ENCODE results near the gene PRB3. TPM values are rescaled to one million over a fixed set of nuclear protein-coding genes. Genes with fewer than 3 reads are reported as not detected.

PRB3 gene
- total RNA-seq, 1 donor from 2014 or later, result not detected

DNA sequence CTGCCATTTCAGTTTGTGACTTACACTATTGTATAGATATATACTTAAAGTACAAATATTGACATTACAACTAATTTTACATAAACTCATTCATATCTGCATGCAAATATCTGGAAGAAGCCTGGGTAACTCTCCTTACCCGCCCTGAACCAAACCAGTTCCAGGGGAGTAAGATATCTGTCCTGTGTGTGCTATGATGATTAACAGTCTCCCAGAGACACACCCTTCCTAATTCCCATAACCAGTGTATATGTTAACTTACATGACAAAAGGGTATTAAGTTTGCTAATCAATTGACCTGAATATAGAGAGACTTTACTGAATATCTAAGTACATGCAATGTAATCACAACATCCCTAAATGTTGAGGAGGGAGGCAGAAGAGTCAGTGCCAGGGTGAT, 23.0 kb downstream of the PRB3 start:
- no peak for DNase-seq (ENCODE audit: low spot score)
- TF ChIP-seq, protein P1, sequence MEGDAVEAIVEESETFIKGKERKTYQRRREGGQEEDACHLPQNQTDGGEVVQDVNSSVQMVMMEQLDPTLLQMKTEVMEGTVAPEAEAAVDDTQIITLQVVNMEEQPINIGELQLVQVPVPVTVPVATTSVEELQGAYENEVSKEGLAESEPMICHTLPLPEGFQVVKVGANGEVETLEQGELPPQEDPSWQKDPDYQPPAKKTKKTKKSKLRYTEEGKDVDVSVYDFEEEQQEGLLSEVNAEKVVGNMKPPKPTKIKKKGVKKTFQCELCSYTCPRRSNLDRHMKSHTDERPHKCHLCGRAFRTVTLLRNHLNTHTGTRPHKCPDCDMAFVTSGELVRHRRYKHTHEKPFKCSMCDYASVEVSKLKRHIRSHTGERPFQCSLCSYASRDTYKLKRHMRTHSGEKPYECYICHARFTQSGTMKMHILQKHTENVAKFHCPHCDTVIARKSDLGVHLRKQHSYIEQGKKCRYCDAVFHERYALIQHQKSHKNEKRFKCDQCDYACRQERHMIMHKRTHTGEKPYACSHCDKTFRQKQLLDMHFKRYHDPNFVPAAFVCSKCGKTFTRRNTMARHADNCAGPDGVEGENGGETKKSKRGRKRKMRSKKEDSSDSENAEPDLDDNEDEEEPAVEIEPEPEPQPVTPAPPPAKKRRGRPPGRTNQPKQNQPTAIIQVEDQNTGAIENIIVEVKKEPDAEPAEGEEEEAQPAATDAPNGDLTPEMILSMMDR (IDR thresholded peaks at IDR 0.05; ENCODE audit: unreplicated experiment), result no peak
- no peaks in the 10 kb centered on the region for H3K27me3 Mint-ChIP-seq (ENCODE audit: unreplicated experiment)
- no peaks in the 10 kb centered on the region for H3K4me1 Mint-ChIP-seq (ENCODE audit: unreplicated experiment)
- no peak overlapping the region for H3K27ac Mint-ChIP-seq (ENCODE audit: unreplicated experiment)
- H3K9me3 Mint-ChIP-seq (ENCODE audit: unreplicated experiment), result no peaks in the 10 kb centered on the region
- no peaks in the 10 kb centered on the region for H3K36me3 Mint-ChIP-seq (ENCODE audit: low read depth, unreplicated experiment)
- H3K4me3 Mint-ChIP-seq (ENCODE audit: unreplicated experiment), result no peak overlapping the region

DNA sequence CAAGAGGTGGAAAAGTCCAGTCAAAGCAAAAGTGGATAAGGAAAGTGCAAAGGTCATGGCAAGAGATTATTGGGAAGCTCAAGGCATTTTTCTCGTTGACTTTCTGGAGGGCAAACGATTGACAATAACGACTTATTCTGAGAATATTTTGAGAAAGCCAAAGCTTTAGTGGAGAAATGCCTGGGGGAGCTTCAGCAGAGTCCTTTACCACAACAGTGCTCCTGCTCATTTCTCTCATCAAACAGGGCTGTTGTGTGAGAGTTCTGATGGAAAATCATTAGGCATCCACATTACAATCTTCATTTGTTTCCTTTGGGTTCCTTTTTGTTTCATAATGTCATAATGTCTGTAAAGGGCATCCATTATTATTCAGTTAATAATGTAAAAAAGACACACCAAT, 26.9 kb downstream of the PRB3 start:
- Mint-ChIP-seq H3K4me1 (ENCODE audit: unreplicated experiment) (no peaks in the 10 kb centered on the region), H3K4me3 (ENCODE audit: unreplicated experiment) (no peak overlapping the region), H3K36me3 (ENCODE audit: low read depth, unreplicated experiment) (no peaks in the 10 kb centered on the region), H3K27me3 (ENCODE audit: unreplicated experiment) (peaks cover 1% of the 10 kb centered on the region), H3K27ac (ENCODE audit: unreplicated experiment) (no peak overlapping the region), H3K9me3 (ENCODE audit: unreplicated experiment) (no peaks in the 10 kb centered on the region)
- TF ChIP-seq, protein P1 (IDR thresholded peaks at IDR 0.05; ENCODE audit: unreplicated experiment), result no peak
- no peak for DNase-seq (ENCODE audit: low spot score)

DNA sequence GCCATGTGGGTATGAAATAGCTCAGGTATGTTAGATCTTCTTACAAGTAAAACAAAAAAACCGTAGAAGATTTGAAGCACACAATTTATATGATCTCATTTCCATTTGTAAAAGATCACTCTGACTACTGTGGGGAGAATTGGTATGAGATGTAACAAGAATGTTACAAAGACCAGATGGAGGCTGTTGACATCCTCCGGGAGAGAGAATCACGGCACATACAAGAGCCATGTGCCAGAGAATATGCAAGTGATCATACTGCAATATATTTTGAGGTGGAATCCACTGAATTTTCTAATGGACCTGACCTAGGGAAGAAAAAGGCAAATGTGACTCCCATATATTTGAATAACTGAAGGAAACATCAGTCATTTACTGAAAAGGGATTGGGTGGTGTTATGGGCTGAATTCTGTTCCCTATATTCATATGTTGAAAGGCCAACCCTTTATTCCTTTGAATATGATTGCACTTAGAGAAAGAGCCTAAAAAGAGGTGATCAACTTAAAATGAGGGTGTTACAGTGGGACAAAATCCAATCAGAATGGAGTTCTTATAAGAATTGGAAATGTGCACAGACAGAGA, 29.1 kb downstream of the PRB3 start:
- Mint-ChIP-seq H3K36me3 (ENCODE audit: low read depth, unreplicated experiment) (no peaks in the 10 kb centered on the region), H3K27me3 (ENCODE audit: unreplicated experiment) (peaks cover 1% of the 10 kb centered on the region), H3K4me3 (ENCODE audit: unreplicated experiment) (no peak overlapping the region), H3K4me1 (ENCODE audit: unreplicated experiment) (no peaks in the 10 kb centered on the region), H3K9me3 (ENCODE audit: unreplicated experiment) (no peaks in the 10 kb centered on the region), H3K27ac (ENCODE audit: unreplicated experiment) (no peak overlapping the region)
- TF ChIP-seq, protein P1 (IDR thresholded peaks at IDR 0.05; ENCODE audit: unreplicated experiment), result no peak
- no peak for DNase-seq (ENCODE audit: low spot score)

DNA sequence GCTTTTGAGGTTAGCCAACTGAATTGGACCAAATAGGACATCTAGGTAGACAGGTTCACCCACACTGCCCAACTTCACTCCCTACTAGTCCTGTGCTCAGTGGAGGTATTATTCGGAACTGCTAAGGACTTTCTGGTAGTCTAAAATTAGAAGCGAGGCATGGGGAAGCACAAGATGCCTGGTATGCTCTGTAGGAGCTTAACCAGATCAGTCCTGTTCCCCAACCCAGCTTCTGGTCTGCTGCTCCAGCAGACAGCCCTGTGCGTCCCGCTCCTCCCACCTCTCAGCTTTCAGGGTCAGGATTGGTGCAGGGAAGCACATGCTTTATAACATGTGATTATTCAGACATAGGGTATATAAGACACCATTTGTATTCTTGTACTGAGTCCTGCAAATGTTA, 31.2 kb downstream of the PRB3 start:
- no peaks in the 10 kb centered on the region for H3K4me1 Mint-ChIP-seq (ENCODE audit: unreplicated experiment)
- H3K9me3 Mint-ChIP-seq (ENCODE audit: unreplicated experiment), result no peaks in the 10 kb centered on the region
- H3K27ac Mint-ChIP-seq (ENCODE audit: unreplicated experiment), result no peak overlapping the region
- TF ChIP-seq, protein P1 (IDR thresholded peaks at IDR 0.05; ENCODE audit: unreplicated experiment), result no peak
- H3K4me3 Mint-ChIP-seq (ENCODE audit: unreplicated experiment), result no peak overlapping the region
- no peak for DNase-seq (ENCODE audit: low spot score)
- peaks cover 1% of the 10 kb centered on the region for H3K27me3 Mint-ChIP-seq (ENCODE audit: unreplicated experiment)
- H3K36me3 Mint-ChIP-seq (ENCODE audit: low read depth, unreplicated experiment), result no peaks in the 10 kb centered on the region

DNA sequence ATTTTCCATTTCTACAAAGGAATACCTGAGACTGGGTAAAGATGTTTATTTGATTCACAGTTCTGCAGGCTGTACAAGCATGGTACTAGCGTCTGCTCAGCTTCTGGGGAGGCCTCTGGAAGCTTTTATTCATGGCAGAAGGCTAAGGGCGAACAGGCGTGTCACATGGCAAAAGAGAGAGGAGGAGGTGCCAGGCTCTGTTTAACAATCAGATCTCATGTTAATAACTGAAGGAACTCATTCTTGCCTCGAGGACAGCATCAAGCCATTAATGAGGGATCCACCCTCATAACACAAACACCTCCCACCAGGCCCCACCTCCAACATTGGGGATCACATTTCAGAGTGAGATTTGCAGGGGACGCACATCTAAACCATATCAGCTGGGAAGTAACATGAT, 36.0 kb downstream of the PRB3 start:
- no peak overlapping the region for H3K4me3 Mint-ChIP-seq (ENCODE audit: unreplicated experiment)
- TF ChIP-seq, protein P1 (IDR thresholded peaks at IDR 0.05; ENCODE audit: unreplicated experiment), result no peak
- no peak for DNase-seq (ENCODE audit: low spot score)
- H3K27me3 Mint-ChIP-seq (ENCODE audit: unreplicated experiment), result no peaks in the 10 kb centered on the region
- H3K36me3 Mint-ChIP-seq (ENCODE audit: low read depth, unreplicated experiment), result no peaks in the 10 kb centered on the region
- no peak overlapping the region for H3K27ac Mint-ChIP-seq (ENCODE audit: unreplicated experiment)
- H3K9me3 Mint-ChIP-seq (ENCODE audit: unreplicated experiment), result no peaks in the 10 kb centered on the region
- no peaks in the 10 kb centered on the region for H3K4me1 Mint-ChIP-seq (ENCODE audit: unreplicated experiment)
